ENCODE results near the gene OCA2. TPM values are rescaled to one million over a fixed set of nuclear protein-coding genes. Genes with fewer than 3 reads are reported as not detected.

The OCA2 gene
- polyA plus RNA-seq, 1 donor from 2014 or later: 0.97 TPM

DNA sequence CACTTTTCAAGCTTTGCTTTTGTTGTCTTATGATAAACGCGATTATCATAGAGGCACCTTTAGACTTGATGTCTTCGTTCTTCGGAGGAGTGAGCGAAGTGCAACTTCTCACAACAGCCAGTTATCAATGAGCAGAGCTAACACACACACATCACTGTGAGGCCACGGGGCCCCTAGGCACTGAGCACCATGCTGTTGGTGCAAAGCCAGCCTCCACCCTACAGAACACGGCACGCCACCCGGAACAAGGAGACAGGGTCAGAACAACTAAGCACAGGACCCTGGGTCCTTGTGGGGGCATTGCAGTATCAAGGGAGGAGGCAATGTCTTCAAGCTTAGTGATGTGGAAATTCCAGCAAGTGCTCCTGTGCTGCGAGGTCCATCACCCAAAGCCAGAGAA is 244.5 kb downstream of the OCA2 start:
- Histone ChIP-seq H3K4me3 (ENCODE audit: low read length) (no peak overlapping the region), H3K27me3 (ENCODE audit: insufficient read depth, low read depth, low read length) (no peaks in the 10 kb centered on the region), H3K4me2 (ENCODE audit: low read length) (no peak overlapping the region), H3F3A (ENCODE audit: insufficient read depth, low read length, poor library complexity, severe bottlenecking) (no peaks in the 10 kb centered on the region), H4K20me1 (ENCODE audit: insufficient read depth) (no peaks in the 10 kb centered on the region), H3K36me3 (ENCODE audit: insufficient read depth, low read length) (no peaks in the 10 kb centered on the region), H2AFZ (ENCODE audit: low read depth, low read length) (no peak overlapping the region), H3K9ac (ENCODE audit: low read length) (no peak overlapping the region), H3K79me2 (replicated peaks; ENCODE audit: insufficient read depth, low read length) (no peaks in the 10 kb centered on the region), H3K9me2 (ENCODE audit: insufficient read depth, low read length) (no peaks in the 10 kb centered on the region), H3K27ac (ENCODE audit: low read length) (no peak overlapping the region), H3K9me3 (ENCODE audit: low read length) (peaks cover 5% of the 10 kb centered on the region)
- TF ChIP-seq RAD21 (conservative IDR thresholded peaks at IDR 0.05) (no peak), EZH2 (IDR thresholded peaks at IDR 0.05; ENCODE audit: borderline replicate concordance, insufficient read depth, low read length, poor library complexity, severe bottlenecking) (no peak), TAF1 (IDR thresholded peaks at IDR 0.05; ENCODE audit: low read depth) (no peak), MXI1 (conservative IDR thresholded peaks at IDR 0.05; ENCODE audit: poor library complexity, severe bottlenecking) (no peak), EP300 (conservative IDR thresholded peaks at IDR 0.05; ENCODE audit: poor library complexity, severe bottlenecking) (no peak), SMC3 (conservative IDR thresholded peaks at IDR 0.05; ENCODE audit: poor library complexity) (no peak), POLR2AphosphoS5 (IDR thresholded peaks at IDR 0.05) (no peak)
- TF ChIP-seq, protein P1, sequence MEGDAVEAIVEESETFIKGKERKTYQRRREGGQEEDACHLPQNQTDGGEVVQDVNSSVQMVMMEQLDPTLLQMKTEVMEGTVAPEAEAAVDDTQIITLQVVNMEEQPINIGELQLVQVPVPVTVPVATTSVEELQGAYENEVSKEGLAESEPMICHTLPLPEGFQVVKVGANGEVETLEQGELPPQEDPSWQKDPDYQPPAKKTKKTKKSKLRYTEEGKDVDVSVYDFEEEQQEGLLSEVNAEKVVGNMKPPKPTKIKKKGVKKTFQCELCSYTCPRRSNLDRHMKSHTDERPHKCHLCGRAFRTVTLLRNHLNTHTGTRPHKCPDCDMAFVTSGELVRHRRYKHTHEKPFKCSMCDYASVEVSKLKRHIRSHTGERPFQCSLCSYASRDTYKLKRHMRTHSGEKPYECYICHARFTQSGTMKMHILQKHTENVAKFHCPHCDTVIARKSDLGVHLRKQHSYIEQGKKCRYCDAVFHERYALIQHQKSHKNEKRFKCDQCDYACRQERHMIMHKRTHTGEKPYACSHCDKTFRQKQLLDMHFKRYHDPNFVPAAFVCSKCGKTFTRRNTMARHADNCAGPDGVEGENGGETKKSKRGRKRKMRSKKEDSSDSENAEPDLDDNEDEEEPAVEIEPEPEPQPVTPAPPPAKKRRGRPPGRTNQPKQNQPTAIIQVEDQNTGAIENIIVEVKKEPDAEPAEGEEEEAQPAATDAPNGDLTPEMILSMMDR (IDR thresholded peaks at IDR 0.05; ENCODE audit: poor library complexity, severe bottlenecking): no peak
- TF ChIP-seq, protein P2, sequence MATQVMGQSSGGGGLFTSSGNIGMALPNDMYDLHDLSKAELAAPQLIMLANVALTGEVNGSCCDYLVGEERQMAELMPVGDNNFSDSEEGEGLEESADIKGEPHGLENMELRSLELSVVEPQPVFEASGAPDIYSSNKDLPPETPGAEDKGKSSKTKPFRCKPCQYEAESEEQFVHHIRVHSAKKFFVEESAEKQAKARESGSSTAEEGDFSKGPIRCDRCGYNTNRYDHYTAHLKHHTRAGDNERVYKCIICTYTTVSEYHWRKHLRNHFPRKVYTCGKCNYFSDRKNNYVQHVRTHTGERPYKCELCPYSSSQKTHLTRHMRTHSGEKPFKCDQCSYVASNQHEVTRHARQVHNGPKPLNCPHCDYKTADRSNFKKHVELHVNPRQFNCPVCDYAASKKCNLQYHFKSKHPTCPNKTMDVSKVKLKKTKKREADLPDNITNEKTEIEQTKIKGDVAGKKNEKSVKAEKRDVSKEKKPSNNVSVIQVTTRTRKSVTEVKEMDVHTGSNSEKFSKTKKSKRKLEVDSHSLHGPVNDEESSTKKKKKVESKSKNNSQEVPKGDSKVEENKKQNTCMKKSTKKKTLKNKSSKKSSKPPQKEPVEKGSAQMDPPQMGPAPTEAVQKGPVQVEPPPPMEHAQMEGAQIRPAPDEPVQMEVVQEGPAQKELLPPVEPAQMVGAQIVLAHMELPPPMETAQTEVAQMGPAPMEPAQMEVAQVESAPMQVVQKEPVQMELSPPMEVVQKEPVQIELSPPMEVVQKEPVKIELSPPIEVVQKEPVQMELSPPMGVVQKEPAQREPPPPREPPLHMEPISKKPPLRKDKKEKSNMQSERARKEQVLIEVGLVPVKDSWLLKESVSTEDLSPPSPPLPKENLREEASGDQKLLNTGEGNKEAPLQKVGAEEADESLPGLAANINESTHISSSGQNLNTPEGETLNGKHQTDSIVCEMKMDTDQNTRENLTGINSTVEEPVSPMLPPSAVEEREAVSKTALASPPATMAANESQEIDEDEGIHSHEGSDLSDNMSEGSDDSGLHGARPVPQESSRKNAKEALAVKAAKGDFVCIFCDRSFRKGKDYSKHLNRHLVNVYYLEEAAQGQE (IDR thresholded peaks at IDR 0.05; ENCODE audit: borderline replicate concordance): no peak

DNA sequence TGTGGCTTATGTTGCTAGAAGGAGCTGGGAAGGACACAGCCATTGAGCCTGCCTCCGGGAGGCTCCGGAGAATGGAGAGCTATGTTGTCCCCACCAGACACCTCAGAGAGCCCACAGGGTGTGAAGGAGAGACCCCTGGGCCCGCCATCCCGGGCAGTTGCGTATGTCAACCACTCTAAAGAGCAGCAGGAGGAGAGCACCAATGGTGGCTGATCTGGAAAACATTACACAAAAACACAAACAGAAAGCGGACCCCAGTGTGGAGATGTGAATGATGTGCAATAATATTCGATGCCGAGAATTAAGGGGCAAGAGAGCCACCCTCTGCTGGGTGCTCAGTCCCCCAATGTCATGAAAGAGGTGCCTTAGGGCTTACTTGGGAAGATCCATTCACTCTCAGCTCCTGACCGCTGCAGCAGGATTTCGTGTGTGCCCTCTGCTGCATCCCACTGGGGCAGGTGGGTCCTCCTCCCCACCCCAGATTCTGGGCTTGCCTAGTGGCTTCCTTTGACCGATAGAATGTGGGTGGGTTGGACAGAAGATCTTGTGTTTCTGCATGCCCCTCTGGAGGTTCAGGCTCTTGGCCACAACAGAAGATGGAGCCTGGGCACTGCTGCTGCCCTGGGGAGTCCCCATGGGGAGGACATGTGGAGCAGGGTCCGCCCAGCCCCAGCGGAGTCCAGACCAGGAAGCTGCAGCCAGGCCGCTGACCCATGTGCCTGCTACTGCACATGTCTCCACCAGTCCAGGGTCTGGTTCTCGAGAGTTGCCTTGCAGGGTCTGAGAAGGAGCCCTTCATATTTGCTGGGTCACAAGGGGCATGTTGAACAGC is 245.3 kb downstream of the OCA2 start:
- H2AFZ ChIP-seq (ENCODE audit: low read depth, low read length): no peak overlapping the region
- no peak overlapping the region for H3K4me3 ChIP-seq (ENCODE audit: low read length)
- H3K79me2 ChIP-seq (replicated peaks; ENCODE audit: insufficient read depth, low read length): no peaks in the 10 kb centered on the region
- peaks cover 5% of the 10 kb centered on the region for H3K9me3 ChIP-seq (ENCODE audit: low read length)
- H3F3A ChIP-seq (ENCODE audit: insufficient read depth, low read length, poor library complexity, severe bottlenecking): no peaks in the 10 kb centered on the region
- no peak overlapping the region for H3K4me2 ChIP-seq (ENCODE audit: low read length)
- no peak overlapping the region for H3K9ac ChIP-seq (ENCODE audit: low read length)
- H3K27ac ChIP-seq (ENCODE audit: low read length): no peak overlapping the region
- no peaks in the 10 kb centered on the region for H3K9me2 ChIP-seq (ENCODE audit: insufficient read depth, low read length)
- TF ChIP-seq, protein P2 (IDR thresholded peaks at IDR 0.05; ENCODE audit: borderline replicate concordance): no peak
- no peak for TF ChIP-seq EP300 (conservative IDR thresholded peaks at IDR 0.05; ENCODE audit: poor library complexity, severe bottlenecking)
- H4K20me1 ChIP-seq (ENCODE audit: insufficient read depth): no peaks in the 10 kb centered on the region
- H3K36me3 ChIP-seq (ENCODE audit: insufficient read depth, low read length): no peaks in the 10 kb centered on the region
- H3K27me3 ChIP-seq (ENCODE audit: insufficient read depth, low read depth, low read length): no peaks in the 10 kb centered on the region

Measured in neural cell (in vitro differentiated cells).